GM19023 (cell line): ENCODE measurements around the gene SVIL.
"Not testable (repeated sequence)": the region's sequence is repeated elsewhere in the genome, so short reads cannot be mapped to it uniquely, and the experiment has no call there.

ENCODE experiments used
- ATAC-seq: cut with Tn5 transposase; IDR thresholded peaks from one replicate; pipeline ENCODE4 v1.9.1; 2021; ENCODE audit warnings: mild to moderate bottlenecking, moderate library complexity; ENCODE audit not compliant: unreplicated experiment

The SVIL gene

GRCh38 chr10:29606693-29607092, 28.1 kb downstream of the SVIL start:
- not testable (repeated sequence) for ATAC-seq

GRCh38 chr10:29604291-29604825, 30.4 kb downstream of the SVIL start:
- ATAC-seq = no peak

DNA sequence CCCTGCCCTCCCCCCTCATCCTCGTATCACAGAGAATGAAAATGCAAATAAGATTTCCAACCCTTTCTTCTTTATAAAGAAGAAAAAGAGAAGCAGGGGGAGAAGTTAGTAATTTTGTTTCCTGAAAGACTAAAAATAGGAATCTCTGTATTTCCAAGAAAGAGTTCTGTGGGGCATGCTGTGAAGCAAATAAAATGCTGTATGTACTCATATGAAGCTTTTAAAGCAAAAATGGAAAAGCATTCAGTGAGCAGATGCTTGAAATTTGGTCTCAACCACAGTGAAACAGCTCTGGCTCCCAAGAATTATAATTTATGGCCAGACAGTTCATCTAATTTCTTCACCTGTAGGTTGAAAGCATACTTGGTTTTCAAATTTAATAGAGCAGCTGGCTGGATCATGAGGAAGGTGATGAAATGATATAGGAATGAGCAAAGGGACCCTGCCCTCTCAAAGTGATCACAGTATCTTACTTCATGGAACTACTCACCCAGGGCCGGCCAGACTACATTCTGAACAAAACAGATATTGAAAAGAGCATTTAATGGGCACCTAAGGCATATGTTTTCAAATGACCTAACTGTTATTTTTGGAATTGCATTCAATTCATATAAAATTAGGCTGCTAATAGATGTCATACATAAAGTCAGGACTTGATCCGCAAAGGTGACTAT, 31.4 kb downstream of the SVIL start:
- no peak for ATAC-seq

- ATAC-seq = no peak
Measured at GRCh38 chr10:29600821-29601220, 34.0 kb downstream of the SVIL start.

- no peak for ATAC-seq
Measured at GRCh38 chr10:29600067-29600466, 34.7 kb downstream of the SVIL start.

DNA sequence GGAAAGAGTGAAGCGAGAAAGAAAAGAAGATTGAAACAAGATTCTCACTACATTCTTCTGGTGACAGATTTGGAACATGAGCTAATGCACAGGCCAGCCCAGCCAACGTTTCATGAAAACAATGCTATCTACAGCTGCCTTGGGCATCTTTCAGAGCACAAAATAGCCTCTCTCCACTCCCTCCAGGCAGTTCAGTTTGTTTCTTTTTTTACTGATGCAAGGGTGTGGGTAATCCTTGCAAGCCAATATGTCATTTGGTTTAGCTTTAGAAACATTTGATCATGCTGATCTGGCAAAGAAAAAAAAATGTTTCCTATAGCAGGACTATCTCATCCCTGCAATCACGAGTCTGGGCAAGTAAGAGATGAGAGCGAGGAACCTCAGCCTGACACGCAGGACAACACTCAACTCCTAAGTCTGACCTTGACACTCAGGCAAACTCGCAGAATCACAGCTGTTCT, 35.9 kb downstream of the SVIL start:
- ATAC-seq = no peak

DNA sequence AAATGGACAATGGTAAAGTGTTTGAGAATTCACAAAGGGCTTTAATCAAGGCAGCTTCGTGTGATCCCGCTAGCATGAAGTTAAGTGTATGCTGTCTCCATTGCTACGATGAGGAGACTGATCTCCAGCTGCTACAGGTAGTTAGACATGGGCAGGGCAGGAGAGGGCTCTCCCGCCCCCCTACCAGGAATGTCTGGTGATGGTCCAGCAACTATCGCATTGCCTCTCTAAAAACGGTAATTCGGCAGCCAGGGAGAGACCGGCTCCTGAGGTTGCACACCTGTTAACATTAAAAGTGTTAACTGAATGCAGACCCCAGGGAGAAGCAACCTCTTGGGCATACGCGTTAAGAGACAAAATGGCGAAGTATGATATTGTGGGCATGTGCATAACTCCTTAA, 37.9 kb downstream of the SVIL start:
- no peak for ATAC-seq

GRCh38 chr10:29596356-29596755, 38.4 kb downstream of the SVIL start:
- ATAC-seq = no peak

DNA sequence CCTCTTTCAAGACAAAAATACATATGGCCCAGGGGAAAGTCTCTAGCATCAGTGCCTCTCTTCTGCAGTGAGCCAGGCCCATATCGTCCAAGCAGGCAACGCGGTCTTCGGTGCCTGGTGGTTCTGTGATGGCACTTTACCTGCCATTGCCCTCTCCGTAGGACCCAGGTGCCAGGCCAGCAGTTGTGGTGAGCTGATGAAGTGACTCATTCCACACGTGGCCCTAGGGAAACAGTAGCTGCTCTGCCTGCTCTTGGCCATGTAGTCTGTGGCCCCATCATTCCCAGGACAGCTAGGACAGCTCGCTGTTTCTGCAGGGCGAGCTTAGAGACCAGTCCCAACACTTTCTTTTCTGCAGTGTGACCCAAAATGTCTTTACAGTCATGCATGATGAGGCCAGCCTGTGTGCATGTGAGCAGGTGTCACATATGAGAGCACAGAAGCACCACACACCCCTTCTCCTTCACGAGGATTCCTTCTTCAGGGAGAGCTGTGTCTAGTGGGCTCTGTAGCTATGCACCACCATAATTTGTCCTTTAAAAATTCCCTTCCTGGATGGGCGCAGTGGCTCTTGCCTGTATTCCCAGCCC, 39.0 kb downstream of the SVIL start:
- no peak for ATAC-seq

GRCh38 chr10:29595146-29595545, 39.6 kb downstream of the SVIL start:
- no peak for ATAC-seq

DNA sequence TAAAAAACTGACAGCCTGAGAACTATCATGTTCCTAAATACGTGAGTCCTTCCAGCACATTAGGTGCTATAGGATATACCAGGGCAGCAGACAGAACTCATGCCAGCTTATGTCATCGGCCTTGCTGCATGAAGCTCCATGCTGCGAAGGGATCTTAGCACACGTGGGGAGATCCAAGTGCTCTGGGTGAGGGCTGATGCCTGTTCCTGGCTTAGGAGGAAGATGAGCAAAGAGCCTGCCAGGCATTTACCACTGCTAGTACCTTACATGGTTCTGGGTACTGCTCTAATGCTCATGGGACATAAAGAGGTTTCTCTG, 43.2 kb downstream of the SVIL start:
- no peak for ATAC-seq

- ATAC-seq = no peak
Measured at GRCh38 chr10:29590915-29591650, 43.7 kb downstream of the SVIL start.

DNA sequence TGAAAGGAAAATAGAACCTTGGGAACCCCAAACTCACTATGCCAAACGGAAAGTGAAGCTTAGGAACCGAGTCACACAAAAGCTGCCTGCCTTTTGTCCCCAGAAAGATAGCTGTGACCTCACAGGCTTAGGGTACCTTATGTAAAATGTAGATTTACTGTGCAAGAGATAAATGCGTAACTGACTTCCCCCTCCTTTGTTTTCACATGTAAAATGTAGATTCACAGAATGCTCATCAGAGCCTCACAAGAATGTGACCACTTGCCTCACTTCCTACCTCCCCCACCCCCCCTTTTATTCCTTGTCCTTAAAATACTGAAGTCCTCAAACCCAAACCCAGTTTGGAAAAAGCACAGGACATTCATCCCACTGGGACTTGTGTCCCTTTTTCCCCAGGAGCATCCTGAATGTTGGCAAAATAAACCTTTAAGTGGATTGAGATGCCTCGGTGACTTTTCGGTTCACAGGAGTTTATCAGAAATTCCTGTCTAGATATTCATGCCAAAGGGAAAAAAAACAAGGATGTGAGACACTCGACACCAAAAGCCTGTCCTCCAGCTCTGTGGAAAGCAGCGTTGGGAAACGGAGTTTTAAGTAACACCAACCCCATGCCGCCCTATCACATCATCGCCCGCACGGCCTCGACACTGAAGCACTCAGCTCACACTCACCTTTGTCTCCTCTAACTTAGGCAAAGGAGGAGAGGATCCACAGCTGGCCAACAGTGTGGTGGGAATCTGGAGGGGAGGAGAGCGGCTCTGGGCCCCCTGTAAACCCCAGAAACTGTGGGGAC, 45.9 kb downstream of the SVIL start:
- ATAC-seq = no peak

- not testable (repeated sequence) for ATAC-seq
Measured at GRCh38 chr10:29587750-29588628, 46.8 kb downstream of the SVIL start.

- ATAC-seq = not testable (repeated sequence)
Measured at GRCh38 chr10:29587102-29587749, 47.5 kb downstream of the SVIL start.

- ATAC-seq = no peak
Measured at GRCh38 chr10:29586509-29586908, 48.3 kb downstream of the SVIL start.

DNA sequence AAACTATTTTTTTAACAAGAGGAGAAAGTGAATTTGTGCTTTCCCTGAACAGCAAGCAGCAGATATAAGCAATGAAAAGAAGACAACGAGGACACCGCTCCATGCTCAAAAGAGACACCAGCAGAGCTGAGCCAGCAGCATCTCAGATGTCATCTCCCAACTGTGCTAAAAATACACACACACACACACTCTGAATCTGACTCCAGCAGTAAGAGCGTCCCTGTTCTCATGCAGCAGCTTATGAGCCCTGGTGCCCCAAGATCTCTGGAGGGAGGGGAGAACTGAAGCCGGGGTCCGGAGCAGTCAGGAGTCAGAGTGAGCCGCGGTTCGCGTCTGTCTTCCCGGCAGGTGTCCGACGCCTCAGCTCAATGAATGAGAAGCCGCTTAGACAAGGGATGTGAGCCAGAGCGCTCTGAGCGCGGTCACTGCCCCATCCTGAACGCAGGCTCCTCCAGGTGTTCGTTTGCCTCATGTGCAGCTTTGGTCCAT, 49.2 kb downstream of the SVIL start:
- ATAC-seq = no peak

GRCh38 chr10:29584436-29584835, 50.3 kb downstream of the SVIL start:
- no peak for ATAC-seq

DNA sequence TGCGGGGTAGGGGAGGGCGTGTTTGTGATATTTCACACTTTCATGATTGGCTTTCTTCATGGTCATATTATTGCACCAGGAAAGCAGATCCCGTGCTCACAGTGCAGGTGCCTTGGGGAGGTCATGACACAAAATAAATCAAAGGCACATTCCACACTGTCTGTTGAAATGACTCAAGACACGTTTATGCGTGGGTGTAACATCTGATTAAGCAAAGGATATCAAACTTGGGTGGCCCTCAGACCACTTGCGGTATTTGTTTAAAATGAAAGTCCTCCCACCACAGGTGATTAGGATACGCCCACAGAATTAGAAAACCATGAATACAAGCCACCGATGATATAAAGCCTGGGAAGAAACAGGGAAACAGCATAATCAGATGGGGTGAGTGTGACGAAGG, 51.1 kb downstream of the SVIL start:
- ATAC-seq = no peak

GRCh38 chr10:29582769-29583168, 52.0 kb downstream of the SVIL start:
- not testable (repeated sequence) for ATAC-seq
